OCI-LY1 (cell line): Measurements from ENCODE around the gene RASSF8.

Experiments used
- CTCF ChIP-seq: fragments of 200-600 bp; sonication (generic), shearing (Covaris generic); IDR thresholded peaks from 2 replicates; pipeline ENCODE4 v1.5.1; 2017; ENCODE audit warnings: mild to moderate bottlenecking, antibody characterized with exemption, low read length, moderate library complexity, mixed read lengths
- EZH2 ChIP-seq: fragments of 200-600 bp; sonication (generic), shearing (Covaris generic); IDR thresholded peaks from 2 replicates; pipeline ENCODE4 v1.8.0; 2017; ENCODE audit warnings: borderline replicate concordance, mixed run types, mild to moderate bottlenecking, antibody characterized with exemption, low read length, moderate library complexity, mixed read lengths

DNA sequence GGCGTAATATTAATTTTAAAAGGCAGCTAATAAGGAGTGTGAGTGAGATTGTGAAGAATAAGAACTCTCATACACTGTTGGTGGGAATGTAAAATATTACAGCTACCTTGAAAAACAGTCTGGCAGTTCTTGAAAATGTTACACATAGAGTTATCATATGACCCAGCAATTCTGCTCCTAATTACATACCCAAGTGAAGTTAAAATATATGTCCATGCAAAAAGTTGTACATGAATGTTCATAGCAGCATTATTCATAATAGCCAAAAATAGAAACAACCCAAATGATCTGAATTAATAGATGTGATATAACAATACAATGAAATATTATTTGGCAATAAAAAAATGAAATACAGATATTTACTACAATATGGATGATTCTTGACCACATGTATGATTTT, 68.2 kb downstream of the RASSF8 start:
- TF ChIP-seq CTCF (no peak), EZH2 (no peak)
